Gastroesophageal sphincter (tissue), 3 donors: ENCODE measurements around the gene VWA5A.

Experiments used
- EP300 ChIP-seq: sonication (generic); formaldehyde crosslinking; IDR thresholded peaks from one replicate; pipeline ENCODE4 v1.6.1; 2017; ENCODE audit warnings: antibody characterized with exemption, mild to moderate bottlenecking
- POLR2A ChIP-seq, 2 donors: fragments of 450-650 bp; IDR thresholded peaks; one replicate each; pipeline ENCODE4 v1.6.1; 2017; ENCODE audit warnings: antibody characterized with exemption in 2 of 2, mild to moderate bottlenecking in 2 of 2, moderate library complexity in 1 of 2
- POLR2AphosphoS5 ChIP-seq: sonication (generic); formaldehyde crosslinking; IDR thresholded peaks from one replicate; pipeline ENCODE4 v1.6.1; 2017; ENCODE audit warnings: antibody characterized with exemption
- TF ChIP-seq, protein P1 (sequence below), 4 experiments: fragments of 200-600 bp in 2 of 4; fragments of 450-650 bp in 2 of 4; sonication (generic) in 1 of 4; IDR thresholded peaks; one replicate each; pipeline ENCODE4 v1.5.1; 2017 to 2019; ENCODE audit warnings: antibody characterized with exemption in 4 of 4, mild to moderate bottlenecking in 2 of 4, moderate library complexity in 2 of 4

DNA sequence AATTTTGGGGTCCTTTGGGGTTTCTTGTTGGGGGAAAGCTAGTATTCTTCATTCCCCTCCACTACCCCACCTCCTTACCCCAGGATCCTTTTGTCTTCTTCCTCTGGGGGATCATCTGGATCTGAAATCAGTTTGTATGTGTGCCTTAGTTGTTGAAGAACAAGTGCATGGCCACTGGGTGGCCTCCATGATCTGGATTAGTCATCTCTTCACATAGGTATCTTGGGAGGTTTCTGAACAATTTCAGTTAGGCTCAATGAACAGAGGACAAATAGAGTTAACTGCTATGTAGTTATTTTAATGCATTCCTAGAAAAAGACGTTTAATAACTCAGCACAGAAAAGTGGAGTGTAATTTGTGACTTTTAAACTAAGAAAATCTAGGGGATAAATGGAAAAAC lies 7.1 kb upstream of the VWA5A start:
- TF ChIP-seq, protein P1, sequence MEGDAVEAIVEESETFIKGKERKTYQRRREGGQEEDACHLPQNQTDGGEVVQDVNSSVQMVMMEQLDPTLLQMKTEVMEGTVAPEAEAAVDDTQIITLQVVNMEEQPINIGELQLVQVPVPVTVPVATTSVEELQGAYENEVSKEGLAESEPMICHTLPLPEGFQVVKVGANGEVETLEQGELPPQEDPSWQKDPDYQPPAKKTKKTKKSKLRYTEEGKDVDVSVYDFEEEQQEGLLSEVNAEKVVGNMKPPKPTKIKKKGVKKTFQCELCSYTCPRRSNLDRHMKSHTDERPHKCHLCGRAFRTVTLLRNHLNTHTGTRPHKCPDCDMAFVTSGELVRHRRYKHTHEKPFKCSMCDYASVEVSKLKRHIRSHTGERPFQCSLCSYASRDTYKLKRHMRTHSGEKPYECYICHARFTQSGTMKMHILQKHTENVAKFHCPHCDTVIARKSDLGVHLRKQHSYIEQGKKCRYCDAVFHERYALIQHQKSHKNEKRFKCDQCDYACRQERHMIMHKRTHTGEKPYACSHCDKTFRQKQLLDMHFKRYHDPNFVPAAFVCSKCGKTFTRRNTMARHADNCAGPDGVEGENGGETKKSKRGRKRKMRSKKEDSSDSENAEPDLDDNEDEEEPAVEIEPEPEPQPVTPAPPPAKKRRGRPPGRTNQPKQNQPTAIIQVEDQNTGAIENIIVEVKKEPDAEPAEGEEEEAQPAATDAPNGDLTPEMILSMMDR (IDR thresholded peaks at IDR 0.05): no peak
- TF ChIP-seq POLR2A (IDR thresholded peaks at IDR 0.05) (no peak), POLR2AphosphoS5 (no peak), EP300 (no peak)
